Esophagus (tissue), 2 donors: ENCODE measurements around the gene ANO4. TPM values are rescaled to one million over a fixed set of nuclear protein-coding genes. Genes with fewer than 3 reads are reported as not detected.

ENCODE experiments used
- H3K27ac ChIP-seq, 2 donors: one replicate each; pipeline ENCODE4 v1.5.1; 2013; ENCODE audit warnings: low read depth in 2 of 2, mild to moderate bottlenecking in 2 of 2, inconsistent platforms in 1 of 2, low read length in 1 of 2, moderate library complexity in 1 of 2
- H3K27me3 ChIP-seq, 2 donors: one replicate each; pipeline ENCODE4 v1.6.1; 2013; ENCODE audit warnings: low read length in 2 of 2, control low read depth in 1 of 2, mild to moderate bottlenecking in 1 of 2; ENCODE audit not compliant: insufficient read depth in 2 of 2, control insufficient read depth in 1 of 2
- H3K36me3 ChIP-seq, 2 donors: one replicate each; pipeline ENCODE4 v1.6.1; 2013; ENCODE audit warnings: low read length in 1 of 2; ENCODE audit not compliant: control insufficient read depth in 2 of 2, insufficient read depth in 2 of 2
- H3K4me1 ChIP-seq, 2 donors: one replicate each; pipeline ENCODE4 v1.6.1; 2013; ENCODE audit warnings: low read length in 1 of 2; ENCODE audit not compliant: control insufficient read depth in 2 of 2, insufficient read depth in 2 of 2
- H3K4me3 ChIP-seq, 2 donors: one replicate each; pipeline ENCODE4 v1.5.1; 2013; ENCODE audit warnings: low read length in 2 of 2, mild to moderate bottlenecking in 2 of 2, low read depth in 1 of 2, moderate library complexity in 1 of 2
- H3K9me3 ChIP-seq, 2 donors: one replicate each; pipeline ENCODE4 v1.6.1; 2013; ENCODE audit warnings: mild to moderate bottlenecking in 2 of 2, low read depth in 1 of 2, low read length in 1 of 2, moderate library complexity in 1 of 2; ENCODE audit not compliant: control insufficient read depth in 2 of 2, insufficient read depth in 1 of 2
- WGBS, 2 donors: extraction: QIAGEN DNeasy Blood & Tissue Kit; methylation state at CpG; one replicate each; pipeline ENCODE4 v1.1.7; 2013; 5-methylcytosine and 5-hydroxymethylcytosine counted together
- polyA plus RNA-seq, 2 donors: library from polyadenylated mRNA; stranded (reverse); fragments of 200-250 nt; gene quantifications; one replicate each; pipeline ENCODE4 v1.2.3, GENCODE V29; 2013
- donor health status: healthy with polysubstance abuse.
- donor health status: Bipolar disorder and iron deficiency.

The ANO4 gene
- polyA plus RNA-seq, 2 donors = 0.02 TPM; not detected in 1

DNA sequence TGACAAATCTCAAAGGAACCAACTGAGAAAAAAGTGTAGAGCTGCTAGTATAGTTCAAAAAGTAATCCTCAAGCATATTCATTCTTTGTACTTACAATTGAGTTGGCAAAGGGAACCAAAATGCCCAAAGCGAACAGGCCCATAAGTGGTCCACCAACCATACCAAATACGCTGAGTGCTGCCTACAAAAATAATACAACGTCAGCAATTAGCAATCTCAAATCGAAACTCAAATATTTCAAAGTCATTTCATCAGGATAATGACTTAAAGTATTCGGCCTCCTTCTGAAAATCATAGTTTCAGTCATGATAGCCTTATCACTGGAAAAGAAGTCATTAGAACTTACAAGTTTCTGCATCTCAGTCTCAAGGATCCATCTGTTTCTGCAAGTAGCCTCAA is 373.4 kb downstream of the ANO4 start:
- no peaks in the 10 kb centered on the region for H3K9me3 ChIP-seq
- H3K27ac ChIP-seq = no peak overlapping the region
- whole genome bisulfite sequencing, 2 donors = 87 to 90% methylated on average over 5 of the region's 5 CpGs
- H3K4me1 ChIP-seq = no peaks in the 10 kb centered on the region
- no peaks in the 10 kb centered on the region for H3K27me3 ChIP-seq
- H3K4me3 ChIP-seq = no peak overlapping the region
- H3K36me3 ChIP-seq = no peaks in the 10 kb centered on the region

DNA sequence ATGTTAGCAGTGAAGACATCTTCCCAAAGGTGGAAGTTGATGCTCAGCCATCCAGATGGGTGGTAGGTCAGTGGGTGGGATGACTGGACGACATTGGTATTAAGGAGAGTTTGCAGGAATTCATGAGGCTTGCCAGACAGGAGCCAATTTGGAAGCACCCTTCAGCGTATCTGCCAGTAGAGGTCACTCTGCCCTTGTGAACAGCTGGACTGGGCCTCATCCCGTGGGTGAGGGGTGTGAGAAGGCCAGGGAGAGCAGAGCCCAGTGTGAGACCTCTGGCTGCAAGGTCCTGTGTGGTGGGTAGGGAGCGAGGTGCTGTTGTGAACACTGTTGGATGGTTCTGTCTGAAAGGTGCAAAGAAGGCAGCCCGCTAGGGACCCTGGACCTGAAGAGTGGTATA is 377.7 kb downstream of the ANO4 start:
- Histone ChIP-seq H3K4me1 (peaks cover 0 to 5% of the 10 kb centered on the region in 2 donors), H3K4me3 (no peak overlapping the region), H3K27me3 (no peaks in the 10 kb centered on the region), H3K27ac (no peak overlapping the region), H3K36me3 (no peaks in the 10 kb centered on the region), H3K9me3 (peaks cover 0 to 5% of the 10 kb centered on the region in 2 donors)
- 56 to 59% methylated on average over 5 of the region's 5 CpGs for WGBS, 2 donors

DNA sequence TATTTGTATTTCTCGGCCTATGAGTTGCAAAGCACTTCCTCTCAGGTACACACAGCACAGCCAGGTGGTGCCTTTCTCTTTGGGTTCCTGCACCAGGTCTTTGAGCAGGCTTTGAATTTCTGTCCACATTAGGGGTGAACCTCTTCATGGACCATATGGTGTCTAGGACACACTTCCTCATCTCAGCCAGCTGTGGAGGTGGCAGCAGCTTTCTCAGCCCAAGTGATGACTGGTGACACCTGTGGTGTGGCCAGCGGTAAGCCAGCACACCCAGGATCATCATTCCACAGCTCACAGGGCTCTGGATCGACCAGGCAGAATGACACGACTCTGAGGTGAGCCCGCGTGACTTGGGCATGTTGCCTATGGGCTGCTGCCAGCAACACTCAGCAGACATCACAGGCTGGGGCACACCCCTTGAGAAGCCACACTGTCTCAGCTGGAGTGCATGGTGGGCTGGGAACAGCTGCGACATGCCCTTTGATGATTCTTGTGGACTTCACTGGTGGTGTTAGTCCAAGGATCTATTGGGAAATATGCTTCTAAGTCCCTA is 378.7 kb downstream of the ANO4 start:
- Histone ChIP-seq H3K4me1 (peaks cover 0 to 5% of the 10 kb centered on the region in 2 donors), H3K4me3 (no peak overlapping the region), H3K9me3 (peaks cover 0 to 5% of the 10 kb centered on the region in 2 donors), H3K36me3 (no peaks in the 10 kb centered on the region), H3K27me3 (no peaks in the 10 kb centered on the region), H3K27ac (no peak overlapping the region)
- 57 to 62% methylated on average over 7 of the region's 7 CpGs for WGBS, 2 donors

DNA sequence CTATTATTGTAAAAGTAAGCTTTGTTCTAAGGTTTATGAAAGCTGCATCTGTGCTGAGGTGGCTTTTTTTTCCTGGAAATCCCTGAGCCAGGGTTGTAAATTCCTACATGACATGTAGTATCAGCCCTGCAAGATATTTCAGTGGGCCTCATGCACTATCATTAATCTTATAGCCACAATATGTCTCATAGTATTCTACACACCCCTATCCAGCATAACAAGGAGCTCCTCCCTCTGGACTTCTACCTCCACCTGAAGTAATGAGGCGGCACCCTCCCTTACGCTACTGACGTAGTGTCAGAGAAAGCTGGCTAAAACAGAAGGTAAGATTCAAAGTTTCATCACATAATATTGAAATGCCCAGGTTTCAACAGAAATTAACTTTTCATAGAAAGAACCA is 380.0 kb downstream of the ANO4 start:
- Histone ChIP-seq H3K36me3 (no peaks in the 10 kb centered on the region), H3K9me3 (peaks cover 0 to 5% of the 10 kb centered on the region in 2 donors), H3K27me3 (no peaks in the 10 kb centered on the region), H3K27ac (no peak overlapping the region), H3K4me3 (no peak overlapping the region), H3K4me1 (peaks cover 0 to 5% of the 10 kb centered on the region in 2 donors)
- 59 to 68% methylated on average over 3 of the region's 3 CpGs for WGBS, 2 donors

Other genes with a start within 250 kb of the ANO4 start
- 1 to 10 TPM; 1.0 to 1.1 TPM for gene GAS2L3, start 221.1 kb upstream of the ANO4 start, polyA plus RNA-seq